Skin of body (tissue), 2 donors: ENCODE data around the gene MSRB3. TPM values are rescaled to one million over a fixed set of nuclear protein-coding genes. Genes with fewer than 3 reads are reported as not detected.
A peak's percentile ranks its signal among the peaks of the same experiment; 100 is the strongest.
"Not testable (repeated sequence)": the region's sequence is repeated elsewhere in the genome, so short reads cannot be mapped to it uniquely, and the experiment has no call there.

Experiments used
- DNase-seq: peaks from one replicate; lab custom pipeline; 2025; lab: John Stamatoyannopoulos, UW
- total RNA-seq: library from RNA; depleted of rRNA; stranded (reverse); fragments of >200 nt; gene quantifications from one replicate; pipeline ENCODE4 v1.2.3, GENCODE V29; 2014

The MSRB3 gene
- total RNA-seq, 1 donor from 2014 or later = 23.8 TPM

DNA sequence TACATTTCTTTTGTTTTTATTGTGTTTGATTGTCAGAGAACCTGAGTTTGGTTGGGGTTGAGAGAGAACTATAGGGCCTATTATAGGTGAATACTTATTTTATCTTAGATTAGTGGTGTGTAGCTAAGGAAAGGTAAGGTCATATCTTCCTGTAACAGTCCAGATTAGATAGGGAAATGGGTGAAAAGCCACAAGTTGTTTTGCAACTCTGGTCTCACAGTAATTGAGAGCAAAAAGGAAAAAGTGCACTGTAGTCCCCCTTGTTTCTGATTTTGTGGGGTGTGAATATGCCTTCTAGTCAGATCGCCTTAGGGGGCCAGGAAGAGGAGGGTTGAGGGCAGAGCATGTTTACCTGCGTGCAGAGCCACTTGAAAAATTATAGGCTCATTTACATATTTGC, 8.9 kb downstream of the MSRB3 start:
- no peak for DNase-seq

GRCh38 chr12:65292241-65292640, 13.8 kb downstream of the MSRB3 start:
- DNase-seq = no peak

GRCh38 chr12:65293735-65294134, 15.3 kb downstream of the MSRB3 start:
- DNase-seq = no peak

DNA sequence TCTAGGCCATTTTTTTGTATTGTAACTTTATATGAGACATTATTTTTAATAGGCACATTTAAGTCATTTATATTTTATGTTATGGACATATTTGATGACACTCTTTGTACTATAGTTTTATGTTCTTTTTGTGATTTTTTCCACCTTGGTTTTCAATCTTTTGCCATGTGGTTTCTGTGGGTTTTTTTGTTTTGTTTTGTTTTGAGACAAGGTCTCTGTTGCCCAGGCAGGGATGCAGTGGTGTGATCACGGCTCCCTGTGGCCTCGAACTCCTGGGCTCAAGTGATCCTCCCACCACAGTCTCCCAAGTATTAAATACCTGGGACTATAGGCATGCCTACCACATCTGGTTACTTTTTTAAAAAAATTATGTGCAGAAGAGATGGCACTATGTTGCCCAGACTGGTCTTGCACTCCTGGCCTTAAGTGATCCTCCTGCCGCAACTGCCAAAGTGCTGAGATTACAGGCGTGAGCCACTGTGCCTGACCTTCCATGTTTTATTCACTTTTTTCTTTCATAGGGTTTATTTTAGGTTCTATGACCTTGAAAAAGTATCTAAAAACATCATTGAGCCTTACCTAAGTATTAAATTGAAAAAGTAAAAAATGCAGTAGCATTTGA, 16.3 kb downstream of the MSRB3 start:
- no peak for DNase-seq

- no peak for DNase-seq
Observed at GRCh38 chr12:65296508-65297265, 18.2 kb downstream of the MSRB3 start.

DNA sequence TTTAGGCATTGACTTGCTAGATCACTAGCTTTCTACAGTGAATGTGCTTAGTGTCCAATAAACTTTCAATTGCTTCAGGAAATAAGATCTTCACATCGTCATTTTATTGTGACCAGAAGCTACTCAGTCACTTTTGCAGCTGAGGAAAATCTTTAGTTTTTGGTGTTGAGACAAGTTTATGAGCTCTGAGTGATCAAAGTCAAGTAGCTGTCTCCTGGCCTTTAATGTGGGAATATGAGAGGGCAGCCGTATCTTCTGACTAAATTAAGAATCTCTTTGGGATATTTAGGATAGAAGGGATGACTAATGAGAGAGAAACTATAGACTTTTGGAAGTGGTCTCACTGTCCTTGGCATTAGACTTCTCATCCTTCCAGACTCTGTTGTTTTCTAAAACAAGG, 21.6 kb downstream of the MSRB3 start:
- DNase-seq = no peak

DNA sequence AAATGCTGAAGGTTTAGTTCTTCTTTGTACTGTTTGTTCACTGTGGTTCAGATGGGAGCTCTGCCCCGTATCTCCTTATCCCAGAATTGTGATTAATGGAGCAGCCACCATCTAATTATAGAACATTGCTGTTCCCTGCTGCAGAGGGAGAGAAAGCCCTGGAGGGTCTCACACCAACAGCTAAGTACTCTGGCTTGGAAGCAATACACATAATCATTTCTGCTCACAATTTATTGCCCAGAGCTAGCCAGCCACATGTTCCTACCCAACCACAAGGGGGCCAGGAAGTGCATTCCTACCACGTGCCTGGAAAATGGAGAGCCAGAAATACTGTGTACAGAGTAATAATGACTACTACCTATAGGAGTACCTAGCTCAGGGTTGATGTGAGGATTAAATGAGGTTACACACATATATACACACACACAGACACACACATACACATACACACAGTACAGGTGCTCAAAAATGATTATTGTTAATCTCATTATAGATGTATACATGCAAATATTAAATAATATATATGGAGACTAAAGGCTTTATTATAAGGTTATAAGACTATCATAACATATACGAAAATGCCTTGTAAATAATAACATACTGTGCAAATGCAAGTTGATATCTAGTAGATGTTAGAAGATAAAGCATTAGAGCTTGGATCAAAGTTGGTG, 22.3 kb downstream of the MSRB3 start:
- no peak for DNase-seq

- DNase-seq = no peak
Observed at GRCh38 chr12:65302891-65303290, 24.4 kb downstream of the MSRB3 start.

DNA sequence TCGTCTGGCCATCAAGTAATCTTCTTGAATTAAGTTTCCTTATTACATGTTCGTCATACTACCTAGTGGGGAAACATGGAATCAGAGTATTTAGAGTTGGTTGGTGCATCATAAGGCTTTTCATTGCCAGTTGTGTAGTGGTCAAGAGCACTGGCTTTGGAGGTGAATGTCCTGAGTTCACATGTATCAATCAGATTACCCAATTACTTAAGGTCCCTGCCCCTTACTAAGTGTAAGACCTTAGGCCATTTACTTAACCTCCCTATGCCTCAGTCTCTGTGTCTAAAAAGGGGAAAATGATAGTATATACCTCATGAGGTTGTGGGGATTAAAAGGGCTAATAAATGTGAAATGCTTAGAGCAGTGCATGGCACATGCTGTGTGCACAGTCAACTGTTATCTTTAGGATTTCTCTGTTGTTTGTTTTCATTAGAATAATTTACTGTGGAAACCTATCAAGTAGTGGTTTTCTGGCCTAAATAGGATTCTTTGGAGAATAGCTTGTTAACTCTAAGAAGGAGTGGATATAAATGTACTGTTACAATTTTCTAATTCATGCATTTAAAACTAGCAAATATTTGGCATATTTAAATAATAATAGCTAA, 27.0 kb downstream of the MSRB3 start:
- DNase-seq = no peak

DNA sequence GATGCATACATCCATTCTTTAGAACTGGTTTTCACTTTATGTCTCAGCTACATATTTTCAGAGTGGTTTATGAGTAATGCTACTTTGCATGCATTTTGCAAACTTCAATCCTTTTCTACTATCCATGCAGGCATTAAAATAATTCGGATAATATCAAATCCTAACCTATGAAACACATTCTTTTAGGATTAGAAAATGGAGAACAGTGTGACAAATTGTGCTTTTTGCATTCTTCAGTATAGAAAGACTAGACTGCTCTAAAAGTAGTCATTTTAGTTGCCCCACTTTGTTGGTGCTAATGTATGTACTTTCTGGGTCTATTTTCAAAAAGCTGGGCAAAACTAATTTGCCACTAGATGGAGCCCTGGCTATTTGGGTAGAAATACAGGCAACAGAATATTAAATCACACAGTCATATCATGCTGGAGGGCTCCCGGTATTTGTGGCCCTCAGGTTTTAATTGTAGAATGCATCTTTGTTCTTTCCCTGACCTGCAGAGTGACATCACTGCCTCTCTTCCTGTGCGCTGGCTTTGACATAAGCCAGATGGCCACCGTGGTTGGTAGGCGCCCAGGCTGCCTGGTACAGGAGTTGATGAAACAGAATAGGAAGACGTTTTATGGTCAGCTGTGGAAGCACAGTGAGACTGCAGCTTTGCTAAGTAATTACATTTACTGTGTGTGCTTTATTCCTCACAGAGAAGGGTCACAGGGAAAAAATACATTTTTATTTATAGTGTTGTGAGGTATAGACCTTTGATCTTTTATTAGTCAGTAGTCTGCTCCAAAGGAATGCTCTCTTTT, 28.1 kb downstream of the MSRB3 start:
- peak; percentile 17 for DNase-seq

DNA sequence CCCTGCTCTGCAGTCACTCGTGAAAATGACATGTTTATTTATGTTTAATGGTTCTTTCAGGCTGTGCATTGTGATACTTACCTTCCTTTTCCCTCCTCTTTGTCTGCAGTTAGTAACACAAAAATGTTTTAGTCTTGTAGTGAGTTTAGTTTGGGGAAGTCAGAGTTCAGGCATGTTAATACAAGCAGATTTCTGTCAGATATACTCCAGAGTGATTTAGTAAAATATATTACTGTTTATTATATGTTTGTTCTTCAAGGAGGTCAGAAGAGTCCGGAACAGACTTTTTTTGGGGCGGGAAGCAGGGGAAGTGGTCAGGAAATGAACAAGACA, 28.7 kb downstream of the MSRB3 start:
- no peak for DNase-seq

DNA sequence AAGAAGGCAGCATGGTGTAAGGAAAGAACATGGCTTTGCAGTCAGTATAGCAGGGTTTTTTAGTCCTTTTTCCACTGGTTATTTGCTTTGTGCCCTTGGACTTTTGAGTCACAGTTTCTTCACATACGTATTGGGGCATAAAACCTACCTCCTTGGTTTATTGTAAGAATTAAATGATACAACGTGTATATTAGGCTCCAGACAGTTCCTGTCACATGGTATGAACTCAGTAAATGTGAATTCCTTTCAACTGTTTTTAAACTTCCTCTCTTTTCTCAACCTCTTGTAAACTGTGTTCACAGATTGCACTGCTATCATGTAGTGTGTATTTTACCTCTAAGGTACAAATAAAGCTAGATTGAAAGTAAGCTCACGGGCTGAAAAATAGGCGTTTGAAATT, 29.5 kb downstream of the MSRB3 start:
- DNase-seq = no peak

DNA sequence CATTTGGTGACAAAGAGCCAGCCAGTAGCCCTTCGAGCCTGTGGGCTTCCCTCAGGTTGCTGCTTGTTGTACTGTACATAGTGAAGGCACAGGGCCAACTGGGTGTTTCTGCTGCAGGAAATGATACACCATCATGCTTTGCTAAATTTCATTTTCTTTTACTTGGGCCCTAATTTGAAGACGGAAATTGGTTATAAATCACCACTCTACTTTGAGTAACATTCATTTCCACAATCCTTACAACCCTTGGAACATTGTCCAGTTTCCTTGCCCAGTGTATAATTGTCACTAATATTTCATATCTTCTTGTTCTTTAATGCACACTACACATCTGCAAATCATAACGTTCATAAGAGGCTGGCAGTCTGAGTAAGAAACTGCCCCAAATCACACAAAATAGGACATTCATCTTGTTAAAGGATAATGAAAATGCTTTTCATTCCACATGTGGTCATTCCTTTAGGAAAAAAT, 30.2 kb downstream of the MSRB3 start:
- DNase-seq = no peak

GRCh38 chr12:65311260-65311659, 32.8 kb downstream of the MSRB3 start:
- no peak for DNase-seq

DNA sequence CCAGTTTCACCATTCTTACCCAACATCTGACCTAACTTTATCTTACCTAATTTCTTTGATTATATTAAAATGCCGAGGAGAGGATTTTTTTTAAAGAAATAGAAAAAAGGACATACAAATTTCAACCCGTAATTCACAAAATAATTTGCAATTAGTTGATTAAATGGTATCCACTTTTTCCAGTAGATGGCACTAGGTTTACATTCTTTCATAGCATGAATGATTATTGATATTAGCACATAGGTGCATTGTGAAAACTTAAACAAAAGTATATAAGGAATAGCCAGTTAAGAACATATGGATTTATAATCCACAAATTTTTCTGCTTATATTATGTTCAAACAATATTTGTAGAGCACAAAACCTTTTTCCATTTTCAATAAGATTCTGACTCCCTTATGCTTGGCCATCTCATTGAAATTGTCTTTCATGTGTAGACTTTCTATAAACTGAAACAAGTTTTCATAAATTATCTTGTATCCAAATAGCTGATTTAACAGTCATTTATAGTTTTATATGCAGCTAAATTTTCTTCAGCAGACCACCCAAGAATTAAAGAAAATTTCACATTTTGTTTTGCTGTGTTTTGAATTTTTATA, 35.3 kb downstream of the MSRB3 start:
- peak; percentile 23 for DNase-seq

- not testable (repeated sequence) for DNase-seq
Observed at GRCh38 chr12:65315238-65315637, 36.8 kb downstream of the MSRB3 start.

GRCh38 chr12:65318186-65318685, 39.8 kb downstream of the MSRB3 start:
- DNase-seq = no peak

GRCh38 chr12:65319688-65320200, 41.3 kb downstream of the MSRB3 start:
- peak; percentile 9 for DNase-seq

DNA sequence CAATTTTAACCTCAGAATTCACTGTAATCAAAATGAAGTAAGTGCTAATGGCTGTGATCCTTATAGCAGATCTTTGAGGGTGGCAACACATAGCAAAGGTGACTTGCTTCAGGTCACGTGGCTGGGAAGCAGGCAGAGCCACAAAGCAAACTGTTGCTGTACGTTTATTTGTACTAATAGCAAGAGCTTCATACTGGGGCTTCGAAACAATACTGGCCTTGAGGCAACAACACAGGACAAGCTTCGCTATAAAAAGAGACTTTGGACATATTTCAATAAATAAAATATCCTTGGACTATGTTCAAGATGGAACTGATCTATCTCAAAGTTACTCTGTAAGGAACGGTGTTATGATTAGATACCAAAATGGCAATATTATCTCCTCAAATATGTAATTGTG, 44.6 kb downstream of the MSRB3 start:
- no peak for DNase-seq

GRCh38 chr12:65324056-65324455, 45.6 kb downstream of the MSRB3 start:
- no peak for DNase-seq

DNA sequence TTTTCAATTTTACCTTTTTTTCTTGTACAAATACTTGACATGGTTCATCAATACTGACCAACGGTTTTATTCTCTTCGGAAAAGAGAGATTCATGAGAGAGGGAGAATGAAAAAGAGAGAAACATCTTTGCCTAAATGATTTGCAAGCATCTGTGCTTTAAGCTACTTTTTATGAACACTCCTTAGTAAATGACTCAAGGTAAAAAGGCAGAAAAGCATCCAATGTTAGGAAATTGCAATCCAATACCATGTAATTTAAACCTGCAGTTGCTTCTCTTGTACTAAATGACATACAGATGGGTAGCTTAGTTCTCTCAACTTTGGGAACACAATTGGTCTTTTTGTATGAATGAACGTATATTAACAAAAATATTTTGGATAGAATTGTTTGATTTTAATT, 46.1 kb downstream of the MSRB3 start:
- no peak for DNase-seq
